OCI-LY7 (cell line): Measurements from ENCODE around the gene UGT1A10.

ENCODE experiments used
- EZH2phosphoT487 ChIP-seq: fragments of 200-600 bp; sonication (generic); IDR thresholded peaks from 2 replicates; pipeline ENCODE4 v1.6.1; 2018; ENCODE audit warnings: low read depth, borderline replicate concordance, mild to moderate bottlenecking, mixed run types, antibody characterized with exemption, low read length, moderate library complexity, mixed read lengths
- TF ChIP-seq, protein P1 (sequence below): fragments of 200-600 bp; sonication (generic); conservative IDR thresholded peaks from 2 replicates; pipeline ENCODE4 v1.5.1; 2014; ENCODE audit warnings: mild to moderate bottlenecking, antibody characterized with exemption, low read length, moderate library complexity, mixed read lengths

DNA sequence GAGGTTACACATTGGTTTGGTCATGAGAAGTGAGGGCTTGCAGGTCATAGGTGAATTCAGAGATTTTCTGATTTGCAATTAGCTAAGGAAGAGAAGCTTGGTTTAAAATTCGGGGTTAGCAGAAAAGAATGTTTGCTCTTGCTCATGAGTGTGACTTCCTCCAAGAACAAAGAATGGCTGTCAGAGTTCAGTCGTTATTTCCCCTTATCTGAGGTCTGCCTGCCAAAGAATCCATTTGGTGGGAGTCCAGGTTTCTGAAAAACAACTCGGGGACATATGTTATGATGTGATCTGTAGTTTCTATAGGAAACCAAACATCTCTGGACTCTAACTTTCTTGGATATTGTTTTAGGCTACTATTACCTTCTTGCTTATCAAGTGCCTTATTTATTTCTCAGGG is 53.3 kb downstream of the UGT1A10 start:
- TF ChIP-seq, protein P1, sequence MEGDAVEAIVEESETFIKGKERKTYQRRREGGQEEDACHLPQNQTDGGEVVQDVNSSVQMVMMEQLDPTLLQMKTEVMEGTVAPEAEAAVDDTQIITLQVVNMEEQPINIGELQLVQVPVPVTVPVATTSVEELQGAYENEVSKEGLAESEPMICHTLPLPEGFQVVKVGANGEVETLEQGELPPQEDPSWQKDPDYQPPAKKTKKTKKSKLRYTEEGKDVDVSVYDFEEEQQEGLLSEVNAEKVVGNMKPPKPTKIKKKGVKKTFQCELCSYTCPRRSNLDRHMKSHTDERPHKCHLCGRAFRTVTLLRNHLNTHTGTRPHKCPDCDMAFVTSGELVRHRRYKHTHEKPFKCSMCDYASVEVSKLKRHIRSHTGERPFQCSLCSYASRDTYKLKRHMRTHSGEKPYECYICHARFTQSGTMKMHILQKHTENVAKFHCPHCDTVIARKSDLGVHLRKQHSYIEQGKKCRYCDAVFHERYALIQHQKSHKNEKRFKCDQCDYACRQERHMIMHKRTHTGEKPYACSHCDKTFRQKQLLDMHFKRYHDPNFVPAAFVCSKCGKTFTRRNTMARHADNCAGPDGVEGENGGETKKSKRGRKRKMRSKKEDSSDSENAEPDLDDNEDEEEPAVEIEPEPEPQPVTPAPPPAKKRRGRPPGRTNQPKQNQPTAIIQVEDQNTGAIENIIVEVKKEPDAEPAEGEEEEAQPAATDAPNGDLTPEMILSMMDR: no peak
- no peak for TF ChIP-seq EZH2phosphoT487
